ENCODE measurements around the gene PRDM15.

- TF ChIP-seq CTCF (IDR thresholded peaks at IDR 0.05) = no peak
- no peak for TF ChIP-seq POLR2A (IDR thresholded peaks at IDR 0.05)
Measured at GRCh38 chr21:41783476-41784180, 95.5 kb downstream of the PRDM15 start.

All from esophagus squamous epithelium (tissue), 4 donors.